HepG2 (cell line): ENCODE measurements around the gene PPP1R18. TPM values are rescaled to one million over a fixed set of nuclear protein-coding genes. Genes with fewer than 3 reads are reported as not detected.

Source experiments
- EEA1 ChIP-seq: sonication (generic); formaldehyde crosslinking; IDR thresholded peaks from 2 replicates; pipeline ENCODE4 v1.5.1; 2020; ENCODE audit warnings: mild to moderate bottlenecking, missing genetic modification reagents, borderline replicate concordance
- GTF3A ChIP-seq: sonication (generic); formaldehyde crosslinking; conservative IDR thresholded peaks from 2 replicates; pipeline ENCODE4 v1.4.0; 2020; ENCODE audit warnings: mild to moderate bottlenecking, missing genetic modification reagents
- IKZF4 ChIP-seq: sonication (generic); formaldehyde crosslinking; IDR thresholded peaks from 2 replicates; pipeline ENCODE4 v1.5.1; 2020; ENCODE audit warnings: borderline replicate concordance, mild to moderate bottlenecking, low read depth, missing genetic modification reagents; ENCODE audit errors: not compliant biosample characterization
- PHB2 ChIP-seq: fragments of 450-650 bp; IDR thresholded peaks from 2 replicates; pipeline ENCODE4 v1.6.1; 2018; ENCODE audit not compliant: partially characterized antibody
- RCOR2 ChIP-seq: IDR thresholded peaks from 2 replicates; pipeline ENCODE4 v1.6.1; 2016; ENCODE audit warnings: missing biosample characterization, missing genetic modification reagents
- REPIN1 ChIP-seq: sonication (generic); formaldehyde crosslinking; IDR thresholded peaks from 2 replicates; pipeline ENCODE4 v1.8.0; 2022; ENCODE audit warnings: missing genetic modification reagents, low read depth, mild to moderate bottlenecking, borderline replicate concordance
- SP2 ChIP-seq: sonication (generic); formaldehyde crosslinking; IDR thresholded peaks from 2 replicates; pipeline ENCODE4 v1.5.1; 2020; ENCODE audit warnings: mild to moderate bottlenecking, missing genetic modification reagents
- ZMAT3 ChIP-seq: sonication (generic); formaldehyde crosslinking; conservative IDR thresholded peaks from 2 replicates; pipeline ENCODE4 v1.7.0; 2021; ENCODE audit warnings: missing genetic modification reagents
- ZNF251 ChIP-seq: sonication (generic); formaldehyde crosslinking; IDR thresholded peaks from 2 replicates; pipeline ENCODE4 v1.9.0; 2021; ENCODE audit warnings: mild to moderate bottlenecking, missing genetic modification reagents
- ZNF329 ChIP-seq: sonication (generic); formaldehyde crosslinking; IDR thresholded peaks from 2 replicates; pipeline ENCODE4 v1.9.0; 2021; ENCODE audit warnings: low read depth, mild to moderate bottlenecking, missing genetic modification reagents
- ZNF335 ChIP-seq: sonication (generic); formaldehyde crosslinking; IDR thresholded peaks from 2 replicates; pipeline ENCODE4 v1.4.0; 2020; ENCODE audit warnings: missing genetic modification reagents
- ZNF549 ChIP-seq: sonication (generic); formaldehyde crosslinking; IDR thresholded peaks from 2 replicates; pipeline ENCODE4 v1.5.0; 2020; ENCODE audit warnings: missing genetic modification reagents
- ZNF570 ChIP-seq: sonication (generic); formaldehyde crosslinking; IDR thresholded peaks from 2 replicates; pipeline ENCODE4 v1.4.0; 2020; ENCODE audit warnings: mild to moderate bottlenecking, missing genetic modification reagents, borderline replicate concordance
- ZNF652 ChIP-seq: IDR thresholded peaks from 2 replicates; pipeline ENCODE4 v1.6.1; 2016; ENCODE audit warnings: low read depth, borderline replicate concordance
- ZNF7 ChIP-seq: IDR thresholded peaks from 2 replicates; pipeline ENCODE4 v1.6.1; 2016; ENCODE audit warnings: missing biosample characterization, missing genetic modification reagents
- ZNF747 ChIP-seq: sonication (generic); formaldehyde crosslinking; IDR thresholded peaks from 2 replicates; pipeline ENCODE4 v1.8.1; 2023; ENCODE audit warnings: missing genetic modification reagents, mild to moderate bottlenecking, borderline replicate concordance
- ZNF782 ChIP-seq: sonication (generic); formaldehyde crosslinking; IDR thresholded peaks from 2 replicates; pipeline ENCODE4 v1.4.0; 2020; ENCODE audit warnings: missing genetic modification reagents, mild to moderate bottlenecking, borderline replicate concordance
- ZSCAN12 ChIP-seq: sonication (generic); formaldehyde crosslinking; IDR thresholded peaks from 2 replicates; pipeline ENCODE4 v1.9.0; 2021; ENCODE audit warnings: mild to moderate bottlenecking, missing genetic modification reagents
- ZSCAN20 ChIP-seq: sonication (generic); formaldehyde crosslinking; IDR thresholded peaks from 2 replicates; pipeline ENCODE4 v1.4.0; 2020; ENCODE audit warnings: missing genetic modification reagents, mild to moderate bottlenecking, borderline replicate concordance
- polyA plus RNA-seq, 8 experiments: library from polyadenylated mRNA; depleted of rRNA in 3 of 8; stranded (reverse) in 7 of 8; unstranded in 1 of 8; fragments of >200 nt; fragmentation: Illumina TruSeq in 4 of 8; extraction: Trizol in 4 of 8; gene quantifications; 2 replicates each; pipeline versions ENCODE4 v1.2.1 to v1.2.3, GENCODE V29; 2011 to 2016; ENCODE audit warnings: low read depth in 4 of 8, missing spikeins in 1 of 8, mixed read lengths in 1 of 8; ENCODE audit not compliant: insufficient read depth in 1 of 8
- total RNA-seq, 5 experiments: library from RNA; depleted of rRNA; stranded (reverse); fragments of >200 nt; fragmentation: Illumina TruSeq; extraction: Trizol; gene quantifications; 2 replicates each; pipeline ENCODE4 v1.2.3, GENCODE V29; 2016; ENCODE audit warnings: low read depth in 1 of 5
- TF ChIP-seq, protein P1 (sequence below): fragments of 450-650 bp; IDR thresholded peaks from 2 replicates; pipeline ENCODE4 v1.6.1; 2017
- TF ChIP-seq, protein P2 (sequence below): sonication (generic); formaldehyde crosslinking; IDR thresholded peaks from 2 replicates; pipeline ENCODE4 v1.8.0; 2022; ENCODE audit warnings: mild to moderate bottlenecking, missing genetic modification reagents; ENCODE audit not compliant: insufficient replicate concordance
- TF ChIP-seq, protein P3 (sequence below): sonication (generic); formaldehyde crosslinking; IDR thresholded peaks from 2 replicates; pipeline ENCODE4 v1.4.0; 2020; ENCODE audit warnings: mild to moderate bottlenecking, missing genetic modification reagents

Gene PPP1R18
- total and polyA plus RNA-seq, 2 of the 13 experiments (the other 11 are each of a cell fraction or from before 2014, with no cell fraction given), result 4.9 to 9.2 TPM

DNA sequence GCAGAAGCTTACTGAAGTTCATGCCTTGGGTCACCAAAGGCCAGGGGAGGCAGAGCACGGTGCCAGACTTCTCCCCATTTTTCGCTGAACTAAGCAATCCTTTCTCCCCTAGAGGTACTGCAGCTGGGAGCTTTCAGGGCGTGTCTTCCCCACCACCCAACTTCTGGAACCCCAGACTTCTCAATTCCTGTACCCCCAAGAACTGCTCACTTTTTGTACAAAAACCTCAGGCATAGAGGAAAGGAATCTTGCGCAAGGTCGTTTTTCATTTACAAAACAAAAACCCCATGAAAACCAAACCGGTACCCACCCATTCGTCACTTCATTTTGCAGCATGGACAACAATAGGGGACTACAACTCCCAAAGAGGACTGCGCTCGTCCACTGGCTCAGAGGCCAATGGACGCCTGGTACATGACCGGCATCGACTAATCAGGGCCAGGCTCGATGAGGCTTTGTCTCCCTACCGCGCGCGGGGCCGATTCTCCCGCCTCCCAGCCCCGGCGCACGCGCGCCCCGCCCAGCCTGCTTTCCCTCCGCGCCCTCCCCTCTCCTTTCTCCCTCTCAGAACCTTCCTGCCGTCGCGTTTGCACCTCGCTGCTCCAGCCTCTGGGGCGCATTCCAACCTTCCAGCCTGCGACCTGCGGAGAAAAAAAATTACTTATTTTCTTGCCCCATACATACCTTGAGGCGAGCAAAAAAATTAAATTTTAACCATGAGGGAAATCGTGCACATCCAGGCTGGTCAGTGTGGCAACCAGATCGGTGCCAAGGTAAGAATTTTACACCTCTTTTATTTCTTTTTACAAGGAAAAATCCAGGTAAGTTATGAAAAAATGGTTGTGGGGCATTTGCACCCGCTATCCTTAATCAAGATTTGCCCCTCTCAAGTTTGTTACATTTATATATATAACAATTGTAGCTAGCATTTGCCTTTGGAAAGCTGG lies 33.6 kb upstream of the PPP1R18 start, which contains the start of gene TUBB (continued):
- TF ChIP-seq ZNF335 (CRISPR knock-in tag) (0 out of 2 replicates have a peak, but pooled peaks have one; percentile 12), ZNF747 (CRISPR knock-in tag) (peak; percentile 81), ZNF7 (CRISPR knock-in tag) (no peak), ZNF329 (CRISPR knock-in tag) (no peak), PHB2 (no peak), ZNF782 (CRISPR knock-in tag) (no peak), IKZF4 (CRISPR knock-in tag) (no peak), ZMAT3 (CRISPR knock-in tag) (no peak; the same call in 1 of the 2 replicates), RCOR2 (CRISPR knock-in tag) (no peak), ZSCAN12 (no peak; the same call in 1 of the 2 replicates), REPIN1 (peak; percentile 75; the same call in 1 of the 2 replicates), ZSCAN20 (CRISPR knock-in tag) (no peak), ZNF570 (CRISPR knock-in tag) (no peak), SP2 (CRISPR knock-in tag) (peak; percentile 88), ZNF652 (no peak), GTF3A (CRISPR knock-in tag) (no peak), EEA1 (CRISPR knock-in tag) (no peak), ZNF549 (CRISPR knock-in tag) (0 out of 2 replicates have a peak, but pooled peaks have one; percentile 58), ZNF251 (no peak)
- TF ChIP-seq, protein P1, sequence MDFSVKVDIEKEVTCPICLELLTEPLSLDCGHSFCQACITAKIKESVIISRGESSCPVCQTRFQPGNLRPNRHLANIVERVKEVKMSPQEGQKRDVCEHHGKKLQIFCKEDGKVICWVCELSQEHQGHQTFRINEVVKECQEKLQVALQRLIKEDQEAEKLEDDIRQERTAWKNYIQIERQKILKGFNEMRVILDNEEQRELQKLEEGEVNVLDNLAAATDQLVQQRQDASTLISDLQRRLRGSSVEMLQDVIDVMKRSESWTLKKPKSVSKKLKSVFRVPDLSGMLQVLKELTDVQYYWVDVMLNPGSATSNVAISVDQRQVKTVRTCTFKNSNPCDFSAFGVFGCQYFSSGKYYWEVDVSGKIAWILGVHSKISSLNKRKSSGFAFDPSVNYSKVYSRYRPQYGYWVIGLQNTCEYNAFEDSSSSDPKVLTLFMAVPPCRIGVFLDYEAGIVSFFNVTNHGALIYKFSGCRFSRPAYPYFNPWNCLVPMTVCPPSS, result no peak
- TF ChIP-seq, protein P2, sequence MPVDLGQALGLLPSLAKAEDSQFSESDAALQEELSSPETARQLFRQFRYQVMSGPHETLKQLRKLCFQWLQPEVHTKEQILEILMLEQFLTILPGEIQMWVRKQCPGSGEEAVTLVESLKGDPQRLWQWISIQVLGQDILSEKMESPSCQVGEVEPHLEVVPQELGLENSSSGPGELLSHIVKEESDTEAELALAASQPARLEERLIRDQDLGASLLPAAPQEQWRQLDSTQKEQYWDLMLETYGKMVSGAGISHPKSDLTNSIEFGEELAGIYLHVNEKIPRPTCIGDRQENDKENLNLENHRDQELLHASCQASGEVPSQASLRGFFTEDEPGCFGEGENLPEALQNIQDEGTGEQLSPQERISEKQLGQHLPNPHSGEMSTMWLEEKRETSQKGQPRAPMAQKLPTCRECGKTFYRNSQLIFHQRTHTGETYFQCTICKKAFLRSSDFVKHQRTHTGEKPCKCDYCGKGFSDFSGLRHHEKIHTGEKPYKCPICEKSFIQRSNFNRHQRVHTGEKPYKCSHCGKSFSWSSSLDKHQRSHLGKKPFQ, result no peak
- TF ChIP-seq, protein P3, sequence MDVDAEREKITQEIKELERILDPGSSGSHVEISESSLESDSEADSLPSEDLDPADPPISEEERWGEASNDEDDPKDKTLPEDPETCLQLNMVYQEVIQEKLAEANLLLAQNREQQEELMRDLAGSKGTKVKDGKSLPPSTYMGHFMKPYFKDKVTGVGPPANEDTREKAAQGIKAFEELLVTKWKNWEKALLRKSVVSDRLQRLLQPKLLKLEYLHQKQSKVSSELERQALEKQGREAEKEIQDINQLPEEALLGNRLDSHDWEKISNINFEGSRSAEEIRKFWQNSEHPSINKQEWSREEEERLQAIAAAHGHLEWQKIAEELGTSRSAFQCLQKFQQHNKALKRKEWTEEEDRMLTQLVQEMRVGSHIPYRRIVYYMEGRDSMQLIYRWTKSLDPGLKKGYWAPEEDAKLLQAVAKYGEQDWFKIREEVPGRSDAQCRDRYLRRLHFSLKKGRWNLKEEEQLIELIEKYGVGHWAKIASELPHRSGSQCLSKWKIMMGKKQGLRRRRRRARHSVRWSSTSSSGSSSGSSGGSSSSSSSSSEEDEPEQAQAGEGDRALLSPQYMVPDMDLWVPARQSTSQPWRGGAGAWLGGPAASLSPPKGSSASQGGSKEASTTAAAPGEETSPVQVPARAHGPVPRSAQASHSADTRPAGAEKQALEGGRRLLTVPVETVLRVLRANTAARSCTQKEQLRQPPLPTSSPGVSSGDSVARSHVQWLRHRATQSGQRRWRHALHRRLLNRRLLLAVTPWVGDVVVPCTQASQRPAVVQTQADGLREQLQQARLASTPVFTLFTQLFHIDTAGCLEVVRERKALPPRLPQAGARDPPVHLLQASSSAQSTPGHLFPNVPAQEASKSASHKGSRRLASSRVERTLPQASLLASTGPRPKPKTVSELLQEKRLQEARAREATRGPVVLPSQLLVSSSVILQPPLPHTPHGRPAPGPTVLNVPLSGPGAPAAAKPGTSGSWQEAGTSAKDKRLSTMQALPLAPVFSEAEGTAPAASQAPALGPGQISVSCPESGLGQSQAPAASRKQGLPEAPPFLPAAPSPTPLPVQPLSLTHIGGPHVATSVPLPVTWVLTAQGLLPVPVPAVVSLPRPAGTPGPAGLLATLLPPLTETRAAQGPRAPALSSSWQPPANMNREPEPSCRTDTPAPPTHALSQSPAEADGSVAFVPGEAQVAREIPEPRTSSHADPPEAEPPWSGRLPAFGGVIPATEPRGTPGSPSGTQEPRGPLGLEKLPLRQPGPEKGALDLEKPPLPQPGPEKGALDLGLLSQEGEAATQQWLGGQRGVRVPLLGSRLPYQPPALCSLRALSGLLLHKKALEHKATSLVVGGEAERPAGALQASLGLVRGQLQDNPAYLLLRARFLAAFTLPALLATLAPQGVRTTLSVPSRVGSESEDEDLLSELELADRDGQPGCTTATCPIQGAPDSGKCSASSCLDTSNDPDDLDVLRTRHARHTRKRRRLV, result no peak
